Measurements from ENCODE around the gene FDX2. TPM values are rescaled to one million over a fixed set of nuclear protein-coding genes. Genes with fewer than 3 reads are reported as not detected.

The FDX2 gene
- total and polyA plus RNA-seq, 2 of the 8 experiments (the other 6 are each of a cell fraction or from before 2014, with no cell fraction given) = 27.0 to 64.4 TPM

- Histone ChIP-seq H2BK120ac (replicated peaks; ENCODE audit: low read depth, low read length) (no peak overlapping the region), H2BK12ac (ENCODE audit: low read depth, low read length) (peak overlapping the region; percentile 72), H4K8ac (ENCODE audit: extremely low read depth, insufficient read depth, low read length) (no peak overlapping the region), H4K91ac (replicated peaks; ENCODE audit: insufficient read length, low read length) (no peak overlapping the region), H3K79me2 (ENCODE audit: control insufficient read depth in 1 of 2, insufficient read depth in 2 of 2, low read length in 2 of 2) (no peaks in the 10 kb centered on the region), H3K4me2 (ENCODE audit: insufficient read depth in 1 of 2, low read depth in 2 of 2, low read length in 2 of 2) (peak overlapping the region; percentile 81 to 100), H2BK15ac (ENCODE audit: low read length) (no peak overlapping the region; the same call in 1 of the 2 replicates), H3K56ac (replicated peaks; ENCODE audit: insufficient read length, low read depth, low read length) (no peak overlapping the region), H3K4ac (replicated peaks; ENCODE audit: insufficient read length, low read depth, low read length) (no peak overlapping the region), H3K9ac (replicated peaks in 1 of 4; ENCODE audit: extremely low read depth in 1 of 4, low read depth in 3 of 4, low read length in 3 of 4) (peak overlapping the region in 1 of 4 experiments; percentile 28; a peak in 1 of 7 replicates), H2AFZ (ENCODE audit: low read length) (no peak overlapping the region), H3K23ac (ENCODE audit: insufficient read length) (no peak overlapping the region), H3K23me2 (ENCODE audit: low read depth, low read length) (peaks cover 31% of the 10 kb centered on the region; the same call in 1 of the 2 replicates), H2BK5ac (ENCODE audit: low read depth, low read length) (0 out of 2 replicates have a peak overlapping the region, but pooled peaks have one; percentile 12), H3K36me3 (ENCODE audit: control insufficient read depth in 2 of 4, insufficient read depth in 4 of 4, low read length in 3 of 4) (no peaks in the 10 kb centered on the region), H3K27me3 (replicated peaks in 1 of 4; ENCODE audit: control insufficient read depth in 3 of 4, extremely low read depth in 1 of 4, insufficient read depth in 3 of 4, low read length in 3 of 4) (peaks cover 56 to 85% (median 75%) of the 10 kb centered on the region in 4 experiments), H3K18ac (ENCODE audit: extremely low read depth, low read length) (no peak overlapping the region; the same call in 1 of the 2 replicates), H2BK20ac (ENCODE audit: low read length) (no peak overlapping the region), H3K4me3 (ENCODE audit: extremely low read depth in 1 of 4, insufficient read depth in 2 of 4, low read depth in 3 of 4, low read length in 4 of 4) (peak overlapping the region; percentile 38 to 67 (median 60); a peak in 7 of 8 replicates), H4K20me1 (replicated peaks in 1 of 2; ENCODE audit: control insufficient read depth in 1 of 2, insufficient read depth in 2 of 2, low read length in 2 of 2) (peaks cover 0 to 26% of the 10 kb centered on the region in 2 experiments), H3K9me3 (ENCODE audit: insufficient read depth in 2 of 2, low read depth in 1 of 2, low read length in 1 of 2) (no peaks in the 10 kb centered on the region), H3K4me1 (replicated peaks in 1 of 4; ENCODE audit: control insufficient read depth in 3 of 4, insufficient read depth in 4 of 4, low read length in 3 of 4) (peaks cover 0 to 43% (median 22%) of the 10 kb centered on the region in 4 experiments; a peak in 6 of 7 replicates), H3K27ac (ENCODE audit: low read depth, low read length) (no peak overlapping the region), H3K79me1 (ENCODE audit: low read depth, low read length) (no peaks in the 10 kb centered on the region), H4K5ac (ENCODE audit: insufficient read length, low read depth, low read length) (no peak overlapping the region), H3K14ac (ENCODE audit: insufficient read length) (no peak overlapping the region), H2AK5ac (ENCODE audit: low read depth, low read length) (no peak overlapping the region)
- WGBS, 2 experiments (ENCODE audit: extremely low coverage in 1 of 2, insufficient coverage in 1 of 2, insufficient read length in 1 of 2, insufficient replicate concordance in 2 of 2, low coverage in 1 of 2, low lambda C conversion rate in 2 of 2, missing lambda C conversion rate in 1 of 2) = 4% methylated on average over 30 of the region's 30 CpGs; no CpG with 5 or more reads in 1 of the 2 experiments
- DNase-seq (ENCODE audit: low read depth in 1 of 2, low spot score in 2 of 2) (peak in 1 of 2 experiments; percentile 81), FAIRE-seq (no peak)
- ChIA-PET CTCF (ENCODE audit: partially characterized antibody) (interaction anchor here (1.4 to 11.6 kb wide), 10 partner anchors 8 to 126 kb away, joined by 3 to 94 read pairs (median 6); partner anchors contain the start of genes ICAM1 and ZGLP1), POLR2A (ENCODE audit: partially characterized antibody) (interaction anchor here (0.6 to 3.4 kb wide), 8 partner anchors 8 to 52 kb away, joined by 3 to 15 read pairs (median 4); partner anchors contain the start of genes FDX2, ICAM1, MRPL4 and RAVER1)
- TF ChIP-seq KDM4A (IDR thresholded peaks at IDR 0.05; ENCODE audit: low read depth, low read length, severe bottlenecking) = peak; percentile 45
- no peak for TF ChIP-seq GTF2F1 (IDR thresholded peaks at IDR 0.05; ENCODE audit: borderline replicate concordance, low read depth, low read length)
- no peak for TF ChIP-seq BRCA1 (IDR thresholded peaks at IDR 0.05; ENCODE audit: low read depth, low read length)
- no peak for TF ChIP-seq TCF12 (IDR thresholded peaks at IDR 0.05; ENCODE audit: low read depth, low read length)
- peak; percentile 65 for TF ChIP-seq EZH2 (IDR thresholded peaks at IDR 0.05; ENCODE audit: low read depth, low read length, severe bottlenecking)
- no peak for TF ChIP-seq TBP (IDR thresholded peaks at IDR 0.05; ENCODE audit: low read depth, low read length)
- 0 out of 2 replicates have a peak, but pooled peaks have one; percentile 26 for TF ChIP-seq SP1 (IDR thresholded peaks at IDR 0.05; ENCODE audit: low read depth, low read length)
- no peak for TF ChIP-seq HDAC2 (IDR thresholded peaks at IDR 0.05; ENCODE audit: borderline replicate concordance in 1 of 2, low read depth in 2 of 2, low read length in 2 of 2)
- TF ChIP-seq RBBP5 (IDR thresholded peaks at IDR 0.05; ENCODE audit: borderline replicate concordance, low read depth, low read length) = no peak
- no peak for TF ChIP-seq SP4 (IDR thresholded peaks at IDR 0.05; ENCODE audit: low read length)
- TF ChIP-seq RAD21 (IDR thresholded peaks at IDR 0.05 in 1 of 2, conservative IDR thresholded peaks at IDR 0.05 in 1 of 2; ENCODE audit: low read depth in 2 of 2, low read length in 2 of 2) = no peak
These were observed 25.4 kb downstream of the FDX2 start for GRCh38 chr19:10290357-10290875.
